GM19099 (cell line): ENCODE results near the gene GOLGA6C.
"Not testable (repeated sequence)": the region's sequence is repeated elsewhere in the genome, so short reads cannot be mapped to it uniquely, and the experiment has no call there.

Experiments used
- POLR2A ChIP-seq: IDR thresholded peaks from 3 replicates; pipeline ENCODE4 v1.6.1; 2011; ENCODE audit warnings: low read depth; ENCODE audit not compliant: insufficient read length; ENCODE audit errors: extremely low read depth

The GOLGA6C gene

GRCh38 chr15:75237316-75237982 is 20.7 kb upstream of the GOLGA6C start:
- TF ChIP-seq POLR2A, result no peak

- no peak for TF ChIP-seq POLR2A
Observed at GRCh38 chr15:75238150-75238549, 20.0 kb upstream of the GOLGA6C start.

GRCh38 chr15:75249726-75250125 is 8.4 kb upstream of the GOLGA6C start:
- TF ChIP-seq POLR2A, result no peak

- not testable (repeated sequence) for TF ChIP-seq POLR2A
Observed at GRCh38 chr15:75282572-75282971, 24.4 kb downstream of the GOLGA6C start, which contains the start of gene GOLGA6D. GOLGA6D (plus strand) TSS chr15:75282835; CDS start chr15:75282876, 41 bp downstream.

- no peak for TF ChIP-seq POLR2A
Observed at GRCh38 chr15:75302318-75302717, 44.2 kb downstream of the GOLGA6C start.

- TF ChIP-seq POLR2A, result no peak
Observed at GRCh38 chr15:75306188-75306587, 48.1 kb downstream of the GOLGA6C start.

- no peak for TF ChIP-seq POLR2A
Observed at GRCh38 chr15:75307778-75308390, 49.8 kb downstream of the GOLGA6C start.

- no peak for TF ChIP-seq POLR2A
Observed at GRCh38 chr15:75309711-75310110, 51.6 kb downstream of the GOLGA6C start.

GRCh38 chr15:75313116-75313845 is 55.1 kb downstream of the GOLGA6C start:
- no peak for TF ChIP-seq POLR2A

GRCh38 chr15:75314552-75315290 is 56.6 kb downstream of the GOLGA6C start:
- no peak for TF ChIP-seq POLR2A
